IMR-90 (cell line): ENCODE measurements around the gene SLC35D2.
"Not testable (repeated sequence)": the region's sequence is repeated elsewhere in the genome, so short reads cannot be mapped to it uniquely, and the experiment has no call there.

Experiments used
- BHLHE40 ChIP-seq: fragments of 150-350 bp; IDR thresholded peaks from 2 replicates; pipeline ENCODE4 v1.6.1; 2016; ENCODE audit warnings: mild to moderate bottlenecking, low read depth, low read length
- CHD1 ChIP-seq: IDR thresholded peaks from 2 replicates; pipeline ENCODE4 v1.6.1; 2012; ENCODE audit warnings: low read depth, low read length, improper control_type of control experiment
- CTCF ChIP-seq: conservative IDR thresholded peaks from 2 replicates; pipeline ENCODE4 v1.5.1; 2012; ENCODE audit warnings: mild to moderate bottlenecking, low read depth, low read length, improper control_type of control experiment
- FOS ChIP-seq: fragments of 150-350 bp; IDR thresholded peaks from 2 replicates; pipeline ENCODE4 v1.6.1; 2016; ENCODE audit warnings: low read depth, low read length
- MAFK ChIP-seq: IDR thresholded peaks from 2 replicates; pipeline ENCODE4 v1.6.1; 2012; ENCODE audit warnings: low read depth, low read length, improper control_type of control experiment
- MXI1 ChIP-seq: IDR thresholded peaks from 2 replicates; pipeline ENCODE4 v1.6.1; 2012; ENCODE audit warnings: low read depth, mild to moderate bottlenecking, low read length, moderate library complexity, borderline replicate concordance
- POLR2A ChIP-seq: IDR thresholded peaks from 2 replicates; pipeline ENCODE4 v1.6.1; 2012; ENCODE audit warnings: mild to moderate bottlenecking, low read depth, low read length
- RAD21 ChIP-seq: IDR thresholded peaks from 2 replicates; pipeline ENCODE4 v1.6.1; 2012; ENCODE audit warnings: low read length, improper control_type of control experiment
- RFX5 ChIP-seq: IDR thresholded peaks from 2 replicates; pipeline ENCODE4 v1.8.0; 2012; ENCODE audit warnings: low read depth, mild to moderate bottlenecking, low read length, moderate library complexity
- SMC3 ChIP-seq: fragments of 150-350 bp; IDR thresholded peaks from 2 replicates; pipeline ENCODE4 v1.6.1; 2016; ENCODE audit warnings: low read depth, mild to moderate bottlenecking, antibody characterized with exemption, low read length, moderate library complexity
- TF ChIP-seq, protein P1 (sequence below): fragments of 150-350 bp; IDR thresholded peaks from 2 replicates; pipeline ENCODE4 v1.6.1; 2016; ENCODE audit warnings: low read depth, mild to moderate bottlenecking, low read length, moderate library complexity, borderline replicate concordance
- TF ChIP-seq, protein P2 (sequence below): fragments of 150-350 bp; IDR thresholded peaks from 2 replicates; pipeline ENCODE4 v1.6.1; 2017; ENCODE audit warnings: mild to moderate bottlenecking, antibody characterized with exemption, low read length, low read depth

GRCh38 chr9:96322210-96322609, 61.3 kb downstream of the SLC35D2 start:
- TF ChIP-seq CHD1, RAD21, FOS, CTCF, POLR2A, RFX5, MAFK, BHLHE40, SMC3, MXI1: not testable (repeated sequence)
- TF ChIP-seq, protein P1, sequence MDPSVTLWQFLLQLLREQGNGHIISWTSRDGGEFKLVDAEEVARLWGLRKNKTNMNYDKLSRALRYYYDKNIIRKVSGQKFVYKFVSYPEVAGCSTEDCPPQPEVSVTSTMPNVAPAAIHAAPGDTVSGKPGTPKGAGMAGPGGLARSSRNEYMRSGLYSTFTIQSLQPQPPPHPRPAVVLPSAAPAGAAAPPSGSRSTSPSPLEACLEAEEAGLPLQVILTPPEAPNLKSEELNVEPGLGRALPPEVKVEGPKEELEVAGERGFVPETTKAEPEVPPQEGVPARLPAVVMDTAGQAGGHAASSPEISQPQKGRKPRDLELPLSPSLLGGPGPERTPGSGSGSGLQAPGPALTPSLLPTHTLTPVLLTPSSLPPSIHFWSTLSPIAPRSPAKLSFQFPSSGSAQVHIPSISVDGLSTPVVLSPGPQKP = not testable (repeated sequence)
- TF ChIP-seq, protein P2, sequence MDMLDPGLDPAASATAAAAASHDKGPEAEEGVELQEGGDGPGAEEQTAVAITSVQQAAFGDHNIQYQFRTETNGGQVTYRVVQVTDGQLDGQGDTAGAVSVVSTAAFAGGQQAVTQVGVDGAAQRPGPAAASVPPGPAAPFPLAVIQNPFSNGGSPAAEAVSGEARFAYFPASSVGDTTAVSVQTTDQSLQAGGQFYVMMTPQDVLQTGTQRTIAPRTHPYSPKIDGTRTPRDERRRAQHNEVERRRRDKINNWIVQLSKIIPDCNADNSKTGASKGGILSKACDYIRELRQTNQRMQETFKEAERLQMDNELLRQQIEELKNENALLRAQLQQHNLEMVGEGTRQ = not testable (repeated sequence)
